GM10266 (cell line): ENCODE data around the gene FBXO41.

ENCODE experiments used
- DNase-seq: peaks from one replicate; pipeline ENCODE4 v3.0.0; 2012; ENCODE audit errors: extremely low spot score
- TF ChIP-seq, protein P1 (sequence below): IDR thresholded peaks from 2 replicates; pipeline ENCODE4 v1.5.1; 2012; ENCODE audit warnings: mild to moderate bottlenecking, low read depth; ENCODE audit not compliant: control insufficient read depth, insufficient read depth; ENCODE audit errors: missing control alignments

Gene FBXO41

DNA sequence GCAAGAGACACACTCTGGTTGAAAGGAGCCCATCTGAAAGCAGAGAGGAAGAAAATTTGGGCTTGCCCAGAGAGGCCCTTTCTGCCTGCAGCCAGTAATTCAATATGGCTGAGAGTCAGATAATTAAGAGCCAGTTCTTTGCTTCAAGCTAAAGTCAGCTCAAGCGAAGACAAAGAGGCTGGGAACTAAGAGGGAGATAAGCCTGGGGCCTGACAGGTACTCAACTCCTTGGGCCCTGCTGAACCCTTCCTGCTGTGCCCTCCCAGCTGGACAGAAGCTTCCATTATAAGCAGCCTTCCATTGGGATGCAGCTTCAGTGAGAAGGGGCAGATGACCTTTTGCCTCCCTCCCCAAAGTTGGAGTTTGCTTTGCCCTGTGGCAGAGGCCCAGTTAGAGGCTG is 12.0 kb downstream of the FBXO41 start:
- TF ChIP-seq, protein P1, sequence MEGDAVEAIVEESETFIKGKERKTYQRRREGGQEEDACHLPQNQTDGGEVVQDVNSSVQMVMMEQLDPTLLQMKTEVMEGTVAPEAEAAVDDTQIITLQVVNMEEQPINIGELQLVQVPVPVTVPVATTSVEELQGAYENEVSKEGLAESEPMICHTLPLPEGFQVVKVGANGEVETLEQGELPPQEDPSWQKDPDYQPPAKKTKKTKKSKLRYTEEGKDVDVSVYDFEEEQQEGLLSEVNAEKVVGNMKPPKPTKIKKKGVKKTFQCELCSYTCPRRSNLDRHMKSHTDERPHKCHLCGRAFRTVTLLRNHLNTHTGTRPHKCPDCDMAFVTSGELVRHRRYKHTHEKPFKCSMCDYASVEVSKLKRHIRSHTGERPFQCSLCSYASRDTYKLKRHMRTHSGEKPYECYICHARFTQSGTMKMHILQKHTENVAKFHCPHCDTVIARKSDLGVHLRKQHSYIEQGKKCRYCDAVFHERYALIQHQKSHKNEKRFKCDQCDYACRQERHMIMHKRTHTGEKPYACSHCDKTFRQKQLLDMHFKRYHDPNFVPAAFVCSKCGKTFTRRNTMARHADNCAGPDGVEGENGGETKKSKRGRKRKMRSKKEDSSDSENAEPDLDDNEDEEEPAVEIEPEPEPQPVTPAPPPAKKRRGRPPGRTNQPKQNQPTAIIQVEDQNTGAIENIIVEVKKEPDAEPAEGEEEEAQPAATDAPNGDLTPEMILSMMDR, result no peak

DNA sequence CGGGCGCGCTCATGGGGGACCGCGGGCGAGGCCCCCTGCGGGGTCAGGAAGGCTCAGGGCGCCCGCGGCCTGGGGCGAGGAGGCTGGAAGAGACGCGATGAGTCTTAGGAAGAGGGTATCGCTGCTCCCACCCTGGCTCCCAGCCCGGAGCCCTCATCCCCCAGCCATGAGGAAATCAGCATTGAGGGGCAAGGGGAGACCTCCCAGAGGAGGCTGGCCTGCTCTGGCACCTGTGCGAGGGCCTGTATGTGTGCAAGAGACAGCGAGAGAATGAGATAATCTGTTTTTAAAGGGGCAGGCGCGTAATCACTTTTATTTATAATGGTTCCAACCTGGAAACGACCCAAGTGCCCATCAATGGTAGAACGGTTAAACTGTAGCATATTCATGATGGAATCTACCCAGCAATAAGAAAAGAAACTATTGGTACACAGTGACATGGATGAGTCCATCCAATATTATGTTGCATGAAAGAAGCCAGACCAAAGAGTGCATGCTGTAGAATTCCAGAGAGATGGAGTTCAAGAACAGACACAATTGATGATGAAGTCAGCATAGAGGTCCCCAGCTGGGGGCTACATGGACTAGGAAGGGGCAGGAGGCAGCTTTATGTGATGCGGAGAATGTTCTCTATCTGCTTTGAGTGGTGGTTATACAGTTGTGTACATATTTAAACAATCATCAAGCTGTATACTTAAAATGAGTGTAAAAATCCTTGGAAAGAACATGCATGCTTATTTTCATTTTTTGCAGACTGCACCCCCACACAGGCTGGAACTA is 14.4 kb downstream of the FBXO41 start:
- TF ChIP-seq, protein P1, result no peak
- DNase-seq, result no peak

More for the DNA sequence above, 12.0 kb downstream of the FBXO41 start:
- no peak for DNase-seq

DNA sequence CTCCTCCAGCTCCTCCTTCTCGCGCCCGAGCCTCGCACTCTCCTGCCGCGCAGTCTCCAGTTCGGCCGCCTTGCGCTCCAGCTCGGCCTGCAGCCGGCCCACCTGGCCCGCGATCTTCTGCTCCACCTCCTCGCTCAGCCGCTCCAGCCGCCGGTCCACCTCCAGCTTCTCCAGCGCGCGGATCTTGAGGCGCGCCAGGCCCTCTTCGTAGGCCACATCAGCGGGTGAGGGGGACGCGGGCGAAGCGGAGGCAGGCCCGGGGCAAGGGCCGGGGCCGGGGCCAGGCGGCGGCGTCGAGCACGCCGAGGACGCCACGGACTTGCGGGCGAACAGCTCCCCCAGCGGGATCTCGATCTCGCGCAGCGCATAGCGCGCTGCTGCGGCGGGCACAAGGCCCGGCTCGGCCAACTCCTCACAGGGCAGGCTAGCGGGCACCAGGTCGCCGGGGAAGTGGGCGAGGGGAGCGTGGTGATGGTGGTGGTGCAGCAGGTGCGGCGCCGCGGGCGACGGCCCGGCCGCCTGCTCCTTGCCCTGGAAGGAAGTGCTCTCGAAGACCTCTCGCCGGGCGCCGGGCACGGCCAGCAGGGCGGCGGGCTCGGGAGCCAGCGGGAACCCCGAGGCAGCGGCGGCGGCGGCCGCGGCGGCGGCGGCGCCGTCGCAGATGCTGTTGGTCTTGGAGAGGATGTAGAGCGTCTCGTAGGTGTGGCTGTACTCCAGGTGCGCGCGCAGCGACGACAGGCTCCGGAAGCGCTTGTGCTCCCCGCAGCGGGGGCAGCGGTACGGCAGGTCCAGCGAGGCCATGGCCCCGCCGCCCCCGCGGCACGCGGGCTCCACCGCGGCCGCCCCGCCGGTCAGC is 15.2 kb downstream of the FBXO41 start:
- peak; percentile 65 for DNase-seq
- TF ChIP-seq, protein P1, result no peak

DNA sequence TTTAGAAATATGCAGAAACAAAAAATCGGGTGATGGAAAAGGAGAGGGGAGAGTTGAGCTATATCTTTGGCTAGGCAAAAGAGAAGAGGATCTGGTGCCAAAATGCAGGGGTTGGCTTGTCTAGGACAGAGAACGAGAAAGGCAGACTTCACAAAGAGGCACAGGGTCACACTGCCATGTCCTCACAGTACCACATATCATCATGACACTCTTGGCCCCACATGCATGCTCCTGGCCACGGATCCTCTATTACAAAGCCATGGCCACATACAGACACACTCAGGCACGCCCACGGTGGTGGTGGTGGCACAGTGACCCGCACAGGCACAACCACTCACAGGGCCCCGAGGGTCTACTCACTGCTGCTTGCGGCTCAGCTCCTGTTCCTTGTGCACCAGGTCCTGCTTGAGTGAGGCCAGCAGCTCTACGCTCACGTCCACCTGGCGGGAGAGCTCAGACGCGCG is 15.9 kb downstream of the FBXO41 start:
- DNase-seq, result no peak
- TF ChIP-seq, protein P1, result no peak

DNA sequence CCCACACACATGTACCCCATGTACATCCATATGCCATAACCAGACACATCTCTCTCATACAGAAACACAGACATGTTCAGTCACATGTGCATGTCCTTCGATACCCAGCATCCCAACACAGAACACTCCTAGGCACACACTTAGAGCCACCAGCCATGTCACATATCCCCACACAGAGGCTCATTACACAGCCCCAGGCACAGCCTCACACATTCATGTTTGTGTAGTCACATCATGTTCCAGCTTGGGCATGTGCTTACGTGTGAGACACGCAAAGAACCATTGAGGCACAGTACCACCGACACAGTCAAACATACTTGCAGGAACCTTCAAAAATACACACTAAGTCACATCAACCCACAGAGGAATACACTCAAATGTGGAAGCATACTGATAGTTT is 17.3 kb downstream of the FBXO41 start:
- TF ChIP-seq, protein P1, result no peak
- DNase-seq, result no peak

DNA sequence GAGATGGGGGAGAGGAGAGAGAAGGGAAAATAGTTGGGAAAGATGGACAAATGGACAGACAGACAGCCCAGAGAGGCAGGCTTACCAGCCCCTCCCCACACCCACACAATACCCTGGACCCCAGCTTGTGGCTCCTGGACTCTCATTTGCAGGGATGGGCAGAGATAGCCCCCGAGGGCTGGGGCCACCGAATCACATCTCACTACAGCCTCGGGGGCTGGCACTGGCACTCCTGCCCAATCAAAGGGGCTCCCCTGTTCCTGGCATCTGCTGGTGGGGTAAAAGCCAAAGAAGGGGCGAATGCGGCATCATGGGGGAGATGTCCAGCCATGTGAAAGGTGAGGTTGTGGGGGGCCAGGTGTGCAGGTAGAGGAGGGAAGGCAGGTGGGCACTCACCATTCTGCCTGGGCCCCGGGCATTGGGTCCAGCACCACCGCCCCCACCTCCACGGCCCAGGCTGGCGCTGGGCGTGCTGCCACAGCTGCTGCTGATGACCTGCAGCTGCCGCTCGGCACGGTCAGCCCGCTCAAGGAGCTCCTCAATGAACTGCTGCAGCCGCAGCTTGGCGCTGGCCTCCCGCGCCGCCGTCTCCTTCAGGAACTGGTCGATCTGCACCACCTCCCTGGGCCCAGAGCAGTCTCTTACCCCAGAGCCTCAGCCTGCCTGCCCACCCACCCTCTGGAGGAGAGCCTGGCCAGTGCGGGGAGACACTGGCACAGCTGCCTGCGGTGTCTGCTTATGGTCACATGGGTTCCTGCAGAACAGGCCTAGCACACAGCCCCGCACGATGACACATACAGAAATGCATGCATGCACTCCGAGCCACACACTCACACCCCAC is 18.0 kb downstream of the FBXO41 start:
- TF ChIP-seq, protein P1, result no peak
- no peak for DNase-seq
